Psoas muscle (tissue), 8 donors: ENCODE results near the gene RPS6KB2. TPM values are rescaled to one million over a fixed set of nuclear protein-coding genes. Genes with fewer than 3 reads are reported as not detected.

Experiments
- ATAC-seq, 4 donors: fragments of 200-7000 bp; cut with Tn5 transposase; one replicate each; pipeline ENCODE4 v1.9.1; 2020; ENCODE audit warnings: moderate library complexity in 3 of 4, mild to moderate bottlenecking in 2 of 4
- DNase-seq, 2 donors: peaks; one replicate each; pipeline ENCODE4 v3.0.0-alpha.2; 2020
- H3K27ac ChIP-seq: fragments of 200-600 bp; one replicate; pipeline ENCODE4 v1.8.0; 2022
- H3K27me3 ChIP-seq, 3 donors: fragments of 200-600 bp in 1 of 3; one replicate each; pipeline versions ENCODE4 v1.6.1 to v1.8.0; 2013 to 2022; ENCODE audit warnings: low read length in 2 of 3, mild to moderate bottlenecking in 2 of 3, moderate library complexity in 1 of 3; ENCODE audit not compliant: insufficient read depth in 3 of 3
- H3K36me3 ChIP-seq, 2 donors: fragments of 200-600 bp in 1 of 2; one replicate each; pipeline versions ENCODE4 v1.6.1 to v1.8.0; 2013 to 2022; ENCODE audit warnings: low read depth in 1 of 2, mild to moderate bottlenecking in 1 of 2, moderate library complexity in 1 of 2; ENCODE audit not compliant: insufficient read depth in 1 of 2
- H3K4me1 ChIP-seq: fragments of 200-600 bp; one replicate; pipeline ENCODE4 v1.8.0; 2022
- H3K4me3 ChIP-seq: fragments of 200-600 bp; one replicate; pipeline ENCODE4 v1.8.0; 2022; ENCODE audit warnings: mild to moderate bottlenecking
- H3K9me3 ChIP-seq: fragments of 200-600 bp; one replicate; pipeline ENCODE4 v1.8.0; 2022
- WGBS, 3 donors: extraction: QIAGEN DNeasy Blood & Tissue Kit; methylation state at CpG; one replicate each; pipeline versions ENCODE4 v1.1.6 to v1.1.7; 2013; 5-methylcytosine and 5-hydroxymethylcytosine counted together
- intact Hi-C, 2 donors: fragments of 100-400 bp; cut with DNase I; formaldehyde crosslinking; loops; one replicate each; pipeline versions ENCODE4 v1.11.0 to v1.14.2; 2022
- polyA plus RNA-seq, 3 donors: library from polyadenylated mRNA; stranded (reverse); fragments of 200-250 nt; gene quantifications; one replicate each; pipeline ENCODE4 v1.2.3, GENCODE V29; 2013
- total RNA-seq, 4 donors: library from RNA; stranded (reverse); fragmentation: NEBNext Ultra II Directional in 2 of 4; extraction: Animal tissue kit (Norgen Biotek cat#: 25700) in 2 of 4; gene quantifications; one replicate each; pipeline versions ENCODE4 v1.2.1 to v1.2.4, GENCODE V29; 2021 to 2023
- TF ChIP-seq, protein P1 (sequence below): fragments of 200-600 bp; IDR thresholded peaks from one replicate; pipeline ENCODE4 v1.8.0; 2022; ENCODE audit warnings: antibody characterized with exemption
- donor health status: healthy with polysubstance abuse.
- donor health status: DM: no; HTN: no; CAD: no; lungs with moderate emphysema.
- donor health status: Bipolar disorder and iron deficiency.
- donor health status: healthy.
- donor health status: DM: yes; HTN: yes; CAD: no.
- donor health status: DM: no; HTN: no; CAD: no.
- donor health status: DM: no; HTN: no; CAD: no.
- donor health status: DM: yes; HTN: yes; CAD: no.

RPS6KB2 gene
- total and polyA plus RNA-seq, 7 donors = 23.1 to 64.6 (median 27.2) TPM

DNA sequence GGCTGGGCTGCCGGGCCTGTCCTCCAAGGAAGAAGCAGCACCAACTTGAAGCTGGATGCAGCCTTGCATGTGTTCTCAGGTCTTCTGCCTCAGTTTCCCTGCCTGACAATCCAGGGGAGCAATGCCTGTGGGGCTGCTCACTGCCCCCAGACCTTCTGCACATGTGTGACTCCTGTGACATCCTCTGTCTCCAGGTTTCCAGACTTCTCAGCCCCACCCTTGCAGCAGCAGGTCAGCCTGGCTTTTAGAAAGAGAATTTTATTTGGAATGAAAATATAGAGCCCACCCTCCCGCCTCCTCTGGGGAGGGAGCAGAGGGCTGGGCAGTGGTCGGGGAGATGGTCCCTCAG lies 9.5 kb downstream of the RPS6KB2 start:
- peaks cover 6 to 77% of the 10 kb centered on the region in 2 donors for H3K36me3 ChIP-seq
- peaks cover 8% of the 10 kb centered on the region for H3K4me1 ChIP-seq
- no peaks in the 10 kb centered on the region for H3K27me3 ChIP-seq
- intact Hi-C loops = no loop called here
- no peak overlapping the region for H3K27ac ChIP-seq
- DNase-seq (no peak), ATAC-seq (no peak)
- no peak overlapping the region for H3K4me3 ChIP-seq
- no peaks in the 10 kb centered on the region for H3K9me3 ChIP-seq
- 77 to 91% (median 80%) methylated on average over 3 of the region's 3 CpGs for WGBS, 3 donors
- TF ChIP-seq, protein P1, sequence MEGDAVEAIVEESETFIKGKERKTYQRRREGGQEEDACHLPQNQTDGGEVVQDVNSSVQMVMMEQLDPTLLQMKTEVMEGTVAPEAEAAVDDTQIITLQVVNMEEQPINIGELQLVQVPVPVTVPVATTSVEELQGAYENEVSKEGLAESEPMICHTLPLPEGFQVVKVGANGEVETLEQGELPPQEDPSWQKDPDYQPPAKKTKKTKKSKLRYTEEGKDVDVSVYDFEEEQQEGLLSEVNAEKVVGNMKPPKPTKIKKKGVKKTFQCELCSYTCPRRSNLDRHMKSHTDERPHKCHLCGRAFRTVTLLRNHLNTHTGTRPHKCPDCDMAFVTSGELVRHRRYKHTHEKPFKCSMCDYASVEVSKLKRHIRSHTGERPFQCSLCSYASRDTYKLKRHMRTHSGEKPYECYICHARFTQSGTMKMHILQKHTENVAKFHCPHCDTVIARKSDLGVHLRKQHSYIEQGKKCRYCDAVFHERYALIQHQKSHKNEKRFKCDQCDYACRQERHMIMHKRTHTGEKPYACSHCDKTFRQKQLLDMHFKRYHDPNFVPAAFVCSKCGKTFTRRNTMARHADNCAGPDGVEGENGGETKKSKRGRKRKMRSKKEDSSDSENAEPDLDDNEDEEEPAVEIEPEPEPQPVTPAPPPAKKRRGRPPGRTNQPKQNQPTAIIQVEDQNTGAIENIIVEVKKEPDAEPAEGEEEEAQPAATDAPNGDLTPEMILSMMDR = no peak

DNA sequence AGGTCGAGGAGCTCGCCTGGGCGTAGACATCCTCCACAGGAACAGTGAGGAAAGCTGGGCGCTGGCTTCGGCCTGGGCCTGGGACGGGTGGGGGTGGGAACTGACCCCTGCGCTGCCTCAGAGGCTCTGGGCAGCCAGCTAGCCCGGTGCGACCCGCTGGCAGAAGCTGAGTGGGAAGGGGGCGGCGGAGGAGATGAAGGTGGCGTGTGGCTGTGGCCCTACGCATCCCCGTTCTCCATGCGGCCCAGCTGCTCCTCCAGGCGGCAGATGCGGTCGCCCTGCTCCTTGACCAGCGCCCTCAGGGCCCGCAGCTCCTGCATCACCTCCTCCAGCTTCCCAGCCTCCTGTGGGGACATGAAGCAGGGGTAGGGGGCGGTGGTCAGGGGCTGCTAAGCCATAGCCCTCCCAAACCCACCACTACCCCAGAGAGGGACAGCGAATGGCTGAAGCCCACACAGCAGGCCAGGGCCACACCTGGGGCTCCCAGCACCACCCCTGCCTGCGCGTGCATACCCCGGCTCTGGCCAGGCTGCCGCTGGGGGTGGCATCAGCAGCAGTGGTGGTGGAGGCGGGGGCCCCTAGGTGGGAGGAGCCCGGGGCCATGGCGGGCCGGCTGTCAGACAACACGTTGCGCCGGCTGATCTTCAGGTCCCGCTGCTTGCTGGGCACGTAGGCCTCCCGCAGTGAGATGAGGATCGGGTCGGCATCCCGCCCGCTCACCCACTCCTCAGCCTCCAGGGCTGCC lies 10.0 kb downstream of the RPS6KB2 start:
- ATAC-seq (no peak), DNase-seq (peak in 1 of 2 donors; percentile 60)
- Histone ChIP-seq H3K27me3 (no peaks in the 10 kb centered on the region), H3K36me3 (peaks cover 6 to 72% of the 10 kb centered on the region in 2 donors), H3K9me3 (no peaks in the 10 kb centered on the region), H3K4me1 (peaks cover 8% of the 10 kb centered on the region), H3K4me3 (no peak overlapping the region), H3K27ac (peak overlapping the region; percentile 62)
- intact Hi-C loops = no loop called here
- WGBS, 3 donors = 86 to 89% (median 86%) methylated on average over 30 to 41 of the region's 41 CpGs
- TF ChIP-seq, protein P1 = no peak

DNA sequence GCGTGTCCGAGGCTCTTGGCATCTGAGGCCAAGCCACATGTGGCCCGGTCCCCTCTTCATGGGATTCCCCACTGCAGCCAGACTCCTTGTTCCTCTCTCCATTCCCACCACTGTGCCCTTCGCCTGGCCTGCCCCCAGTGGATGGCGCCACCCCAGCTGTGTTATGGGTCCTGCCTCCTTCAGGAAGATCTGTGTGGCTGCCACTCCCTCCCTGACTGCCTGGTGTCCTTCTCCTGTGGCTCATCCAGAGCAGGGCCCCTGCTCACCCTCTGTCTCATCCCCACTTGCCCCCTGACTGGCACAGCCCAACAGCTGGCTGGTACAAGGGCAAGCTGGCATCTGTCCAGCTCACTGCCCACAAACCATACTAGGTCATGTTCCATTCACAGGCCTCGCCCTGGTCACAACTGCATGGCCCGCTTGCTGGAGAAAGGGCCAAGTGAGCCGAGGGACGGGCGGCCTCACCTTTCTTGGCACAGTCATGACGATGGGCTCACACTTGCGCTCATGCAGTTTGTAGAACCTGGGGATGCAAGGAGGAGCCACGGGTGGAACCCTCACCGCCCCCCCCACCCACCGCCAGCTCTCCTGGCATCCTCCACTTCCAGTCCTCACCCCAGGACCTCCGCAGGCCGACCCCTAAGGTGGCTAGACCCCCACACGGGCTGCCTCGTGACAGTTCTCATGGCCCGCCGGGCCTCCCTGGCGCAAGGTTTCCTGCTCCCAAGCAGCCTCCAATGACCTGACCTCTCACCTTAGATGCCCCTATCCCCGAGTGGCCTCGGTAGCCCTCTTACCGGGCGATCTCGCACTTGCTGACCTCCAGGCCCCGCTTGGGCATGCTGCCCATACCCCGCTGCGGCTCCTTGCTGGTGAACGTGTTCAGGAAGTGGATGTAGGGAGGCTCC lies 11.3 kb downstream of the RPS6KB2 start:
- peak overlapping the region; percentile 62 for H3K27ac ChIP-seq
- H3K9me3 ChIP-seq = no peaks in the 10 kb centered on the region
- WGBS, 3 donors = 55 to 64% (median 55%) methylated on average over 31 of the region's 31 CpGs
- H3K27me3 ChIP-seq = no peaks in the 10 kb centered on the region
- TF ChIP-seq, protein P1 = no peak
- intact Hi-C loops = no loop called here
- peaks cover under 1 to 59% of the 10 kb centered on the region in 2 donors for H3K36me3 ChIP-seq
- H3K4me3 ChIP-seq = no peak overlapping the region
- DNase-seq = peak in 1 of 2 donors; percentile 68
- H3K4me1 ChIP-seq = peaks cover 8% of the 10 kb centered on the region
- ATAC-seq = peak; percentile 34 to 58 (median 38)

DNA sequence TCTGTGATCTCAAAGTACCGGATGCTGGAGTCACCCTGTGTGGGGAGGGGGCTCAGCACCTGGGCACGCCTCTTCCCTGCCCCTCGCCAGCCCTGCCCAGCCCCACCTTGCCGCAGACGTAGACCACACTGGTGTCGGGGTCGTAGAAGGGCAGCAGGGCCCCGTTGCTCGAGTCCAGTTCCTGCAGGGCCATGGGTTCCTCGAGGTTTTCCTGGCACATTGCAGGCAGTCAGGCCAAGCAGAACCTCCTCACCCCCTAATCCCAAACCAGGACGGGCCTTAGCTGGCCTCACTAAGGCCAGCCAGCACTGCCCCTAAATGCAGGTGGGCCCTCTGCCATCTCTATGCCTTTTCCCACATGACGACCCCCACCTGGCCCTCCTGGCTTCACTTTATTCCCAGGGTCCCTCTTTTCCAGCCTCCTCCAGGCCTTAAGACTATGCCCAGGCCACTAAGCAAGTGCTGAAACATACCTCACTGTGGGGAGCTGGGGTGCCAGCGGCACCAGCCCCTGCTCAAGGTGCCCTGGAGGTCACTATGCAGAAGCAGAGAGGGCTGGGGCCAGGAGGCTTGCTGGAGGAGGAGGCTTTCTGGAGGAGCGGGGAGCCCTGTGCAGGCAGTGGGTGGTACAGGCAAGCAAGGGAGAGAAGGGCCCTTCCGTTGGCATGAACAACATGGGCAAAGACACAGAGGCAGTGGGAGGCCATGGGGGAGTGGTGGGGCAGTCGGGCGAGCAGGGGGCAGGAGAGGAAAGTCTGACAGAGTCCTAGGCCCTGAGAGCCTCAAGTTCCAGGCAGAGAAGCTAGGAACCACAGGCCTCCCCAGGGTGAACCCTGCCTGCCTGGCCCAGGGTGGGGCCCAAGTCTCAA lies 12.2 kb downstream of the RPS6KB2 start:
- no peak for ATAC-seq
- H3K27ac ChIP-seq = peak overlapping the region; percentile 36
- H3K27me3 ChIP-seq = no peaks in the 10 kb centered on the region
- no peaks in the 10 kb centered on the region for H3K9me3 ChIP-seq
- intact Hi-C loops = no loop called here
- H3K4me1 ChIP-seq = peaks cover 8% of the 10 kb centered on the region
- no peak for DNase-seq
- TF ChIP-seq, protein P1 = no peak
- 74 to 80% (median 76%) methylated on average over 16 to 17 of the region's 17 CpGs for WGBS, 3 donors
- peaks cover 0 to 50% of the 10 kb centered on the region in 2 donors for H3K36me3 ChIP-seq
- H3K4me3 ChIP-seq = no peak overlapping the region
